ENCODE measurements around the gene PTPRA.
"Not testable (repeated sequence)": the region's sequence is repeated elsewhere in the genome, so short reads cannot be mapped to it uniquely, and the experiment has no call there.

The PTPRA gene

GRCh38 chr20:3073251-3073643 is 200.0 kb downstream of the PTPRA start:
- not testable (repeated sequence) for DNase-seq (ENCODE audit: low read depth in 2 of 2)

GRCh38 chr20:3074812-3075211 is 201.5 kb downstream of the PTPRA start:
- DNase-seq (ENCODE audit: low read depth in 2 of 2): no peak

- DNase-seq (ENCODE audit: low read depth in 2 of 2): not testable (repeated sequence)
These were observed 202.0 kb downstream of the PTPRA start for GRCh38 chr20:3075315-3075714.

GRCh38 chr20:3077618-3078134 is 204.4 kb downstream of the PTPRA start:
- DNase-seq (ENCODE audit: low read depth in 2 of 2): no peak

- DNase-seq (ENCODE audit: low read depth in 2 of 2): no peak
These were observed 207.7 kb downstream of the PTPRA start for GRCh38 chr20:3080939-3081388.

- no peak for DNase-seq (ENCODE audit: low read depth in 2 of 2)
These were observed 208.4 kb downstream of the PTPRA start for GRCh38 chr20:3081641-3082040.

GRCh38 chr20:3082306-3082951 is 209.1 kb downstream of the PTPRA start:
- DNase-seq (ENCODE audit: low read depth in 2 of 2): no peak

- DNase-seq (ENCODE audit: low read depth in 2 of 2): no peak
These were observed 210.0 kb downstream of the PTPRA start for GRCh38 chr20:3082955-3083952.

GRCh38 chr20:3084283-3084985 is 211.2 kb downstream of the PTPRA start, which contains the start of gene AVP:
Gene AVP (minus strand): TSS chr20:3084724. CDS start chr20:3084674, 50 bp downstream.
- no peak for DNase-seq (ENCODE audit: low read depth in 2 of 2)

GRCh38 chr20:3084986-3085360 is 211.7 kb downstream of the PTPRA start:
- no peak for DNase-seq (ENCODE audit: low read depth in 2 of 2)

- DNase-seq (ENCODE audit: low read depth in 2 of 2): no peak
These were observed 212.3 kb downstream of the PTPRA start for GRCh38 chr20:3085571-3086072.

GRCh38 chr20:3088031-3088430 is 214.8 kb downstream of the PTPRA start:
- no peak for DNase-seq (ENCODE audit: low read depth in 2 of 2)
